GM21447 (cell line): ENCODE measurements around the gene NLRC3.
"Not testable (repeated sequence)": the region's sequence is repeated elsewhere in the genome, so short reads cannot be mapped to it uniquely, and the experiment has no call there.

Experiments
- ATAC-seq: cut with Tn5 transposase; IDR thresholded peaks from one replicate; pipeline ENCODE4 v1.9.1; 2021; ENCODE audit not compliant: unreplicated experiment

Gene NLRC3

GRCh38 chr16:3519581-3519980 is 57.6 kb downstream of the NLRC3 start:
- no peak for ATAC-seq

- no peak for ATAC-seq
These were observed 58.2 kb downstream of the NLRC3 start for GRCh38 chr16:3518986-3519348.

- no peak for ATAC-seq
These were observed 58.8 kb downstream of the NLRC3 start for GRCh38 chr16:3518292-3518985.

GRCh38 chr16:3515897-3516296 is 61.3 kb downstream of the NLRC3 start:
- no peak for ATAC-seq

- no peak for ATAC-seq
These were observed 62.6 kb downstream of the NLRC3 start for GRCh38 chr16:3514621-3515020.

- ATAC-seq = no peak
These were observed 63.2 kb downstream of the NLRC3 start for GRCh38 chr16:3513892-3514583.

GRCh38 chr16:3511286-3512180 is 65.7 kb downstream of the NLRC3 start:
- no peak for ATAC-seq

- ATAC-seq = no peak
These were observed 66.8 kb downstream of the NLRC3 start for GRCh38 chr16:3510416-3510815.

- no peak for ATAC-seq
These were observed 67.7 kb downstream of the NLRC3 start for GRCh38 chr16:3509470-3509928.

- no peak for ATAC-seq
These were observed 68.5 kb downstream of the NLRC3 start for GRCh38 chr16:3508736-3509135.

GRCh38 chr16:3503523-3503922 is 73.7 kb downstream of the NLRC3 start:
- ATAC-seq = no peak

GRCh38 chr16:3501783-3502400 is 75.3 kb downstream of the NLRC3 start:
- ATAC-seq = no peak

- ATAC-seq = not testable (repeated sequence)
These were observed 75.8 kb downstream of the NLRC3 start for GRCh38 chr16:3501412-3501761.

GRCh38 chr16:3498988-3499387 is 78.2 kb downstream of the NLRC3 start:
- no peak for ATAC-seq

GRCh38 chr16:3497771-3498170 is 79.4 kb downstream of the NLRC3 start:
- ATAC-seq = no peak

GRCh38 chr16:3496386-3496785 is 80.8 kb downstream of the NLRC3 start:
- ATAC-seq = no peak

- no peak for ATAC-seq
These were observed 82.0 kb downstream of the NLRC3 start, which contains the start of gene C16orf90 for GRCh38 chr16:3495176-3495575. Gene C16orf90, minus strand, starts transcription at chr16:3495489. Its CDS starts 68 bp downstream, at chr16:3495421.

- no peak for ATAC-seq
These were observed 82.7 kb downstream of the NLRC3 start for GRCh38 chr16:3494386-3494973.

GRCh38 chr16:3492356-3492755 is 84.8 kb downstream of the NLRC3 start:
- ATAC-seq = no peak

- ATAC-seq = no peak
These were observed 86.1 kb downstream of the NLRC3 start for GRCh38 chr16:3490911-3491629.
